Activated gamma-delta T cell treated with Interleukin-2 at 50 U/mL for 16 hours (primary cell): ENCODE measurements around the gene ADPRS.

Experiments
- DNase-seq: peaks from one replicate; pipeline ENCODE4 v3.0.0-alpha.2; 2020

The ADPRS gene

DNA sequence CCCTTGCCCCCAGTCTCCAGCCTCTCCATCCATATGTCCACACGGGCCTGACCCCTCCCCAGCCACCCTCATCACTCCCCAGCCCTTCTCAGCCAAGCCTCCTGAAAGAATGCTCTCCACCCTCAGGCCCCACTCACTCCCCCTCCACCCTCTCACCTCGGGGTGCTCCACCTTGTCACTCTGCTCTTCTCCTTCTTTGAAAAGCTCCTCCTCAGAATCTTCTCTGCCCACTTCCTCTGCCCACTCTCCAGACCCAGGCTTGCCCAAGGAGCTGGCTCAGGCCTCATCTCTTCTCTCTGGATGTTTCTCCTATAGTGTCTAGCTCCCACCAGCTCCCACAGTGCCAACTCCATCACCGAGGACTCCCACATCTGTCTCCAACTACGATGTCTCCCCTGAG is 22.5 kb downstream of the ADPRS start:
- no peak for DNase-seq

DNA sequence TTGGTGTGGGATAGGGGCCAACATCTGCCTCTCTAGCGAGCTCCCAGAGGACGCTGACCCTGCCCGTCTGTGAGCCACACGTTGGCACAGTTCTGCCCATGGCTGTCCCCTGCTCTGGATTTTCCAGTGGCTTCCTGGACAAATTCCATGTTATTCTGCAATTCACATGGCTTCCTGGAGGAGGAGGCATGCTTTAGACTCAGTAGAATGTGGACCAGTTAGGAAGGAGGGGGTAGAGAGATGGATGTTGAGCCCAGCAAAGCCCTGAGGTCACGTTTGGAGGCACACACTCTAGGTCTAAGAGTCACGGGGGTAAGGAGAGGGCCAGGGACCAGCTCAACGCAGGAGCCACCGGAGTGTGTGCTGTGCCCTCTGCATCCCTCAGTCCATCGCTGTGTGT is 24.1 kb downstream of the ADPRS start:
- DNase-seq, result no peak

DNA sequence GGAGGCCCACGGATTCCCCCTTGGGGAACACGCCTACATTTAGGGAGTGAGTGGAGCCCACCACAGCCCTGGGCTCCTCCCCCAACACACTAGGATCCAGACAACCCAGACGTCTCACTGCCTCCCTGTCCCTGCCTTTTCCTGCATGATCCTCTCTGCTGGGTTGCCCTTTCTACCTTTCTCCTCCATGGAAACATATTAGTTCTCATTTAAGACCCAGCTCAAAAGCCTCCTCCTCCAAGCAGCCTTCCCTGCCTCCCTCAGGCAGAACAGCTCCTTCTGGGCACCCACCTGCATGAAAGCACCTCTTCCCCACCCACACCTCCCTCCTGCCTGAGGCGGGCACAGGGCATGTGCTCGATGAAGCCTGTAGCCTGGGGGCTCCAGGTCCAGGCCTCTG is 25.7 kb downstream of the ADPRS start:
- no peak for DNase-seq

DNA sequence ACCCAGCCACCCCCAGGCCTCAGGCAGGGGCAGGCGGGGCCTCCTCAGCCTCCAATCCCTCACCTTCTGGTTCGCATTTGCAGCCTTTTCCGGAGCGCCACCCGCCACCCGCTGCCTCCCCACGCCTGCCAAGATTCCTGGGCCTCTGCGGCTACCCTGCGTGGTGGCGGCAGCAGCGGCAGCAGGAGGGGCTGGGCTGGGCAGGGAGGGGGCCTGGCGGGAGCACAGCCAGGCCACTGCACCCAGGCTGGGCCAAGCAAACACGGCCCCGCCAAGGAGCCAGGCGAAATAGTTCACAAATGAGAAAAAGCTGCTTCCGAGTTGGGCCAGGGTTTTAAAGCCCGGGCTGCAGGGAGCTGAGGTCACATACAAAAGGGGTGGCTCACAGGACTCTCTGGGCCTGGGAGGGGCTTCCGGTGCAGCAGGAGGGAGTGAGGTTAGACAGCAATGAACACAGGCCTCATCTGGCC is 26.5 kb downstream of the ADPRS start:
- DNase-seq, result no peak

DNA sequence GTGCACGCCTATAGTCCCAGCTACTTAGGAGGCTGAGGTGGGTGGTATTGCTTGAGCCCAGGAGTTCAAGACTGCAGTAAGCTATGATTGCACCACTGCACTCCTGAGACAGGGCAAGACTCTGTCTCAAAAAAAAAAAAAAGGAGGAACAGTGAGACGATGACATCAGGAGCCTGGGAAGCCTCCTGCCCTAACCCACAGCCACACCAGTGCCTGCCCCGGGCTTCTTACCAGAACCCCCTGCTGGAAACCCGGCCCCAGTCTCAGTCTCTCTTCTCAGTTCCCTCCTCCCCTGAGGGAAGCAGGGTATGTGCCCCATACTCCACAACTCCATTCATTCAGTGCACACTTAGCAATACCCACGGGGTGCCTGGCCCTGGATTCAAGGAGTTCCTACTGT is 27.2 kb downstream of the ADPRS start:
- DNase-seq, result no peak

DNA sequence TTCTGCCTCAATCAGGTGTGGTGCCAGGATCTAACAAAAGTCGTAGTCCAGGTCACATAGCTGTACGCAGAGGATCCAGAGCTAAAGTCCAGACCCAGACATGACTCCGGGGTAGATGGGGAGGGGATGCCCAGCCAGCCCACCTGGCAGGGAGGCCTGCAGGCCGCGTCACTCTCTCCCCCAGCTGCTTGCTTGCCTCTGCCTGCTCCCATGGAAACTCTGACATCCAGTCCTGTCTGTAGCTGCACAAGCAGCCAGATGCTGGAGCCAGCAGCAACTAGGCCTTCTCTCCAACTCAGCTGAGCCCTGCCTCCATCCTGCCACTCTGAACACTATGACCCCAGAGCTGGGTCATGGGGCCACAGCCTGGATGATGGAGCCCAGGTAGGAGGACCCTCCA is 28.2 kb downstream of the ADPRS start:
- no peak for DNase-seq

DNA sequence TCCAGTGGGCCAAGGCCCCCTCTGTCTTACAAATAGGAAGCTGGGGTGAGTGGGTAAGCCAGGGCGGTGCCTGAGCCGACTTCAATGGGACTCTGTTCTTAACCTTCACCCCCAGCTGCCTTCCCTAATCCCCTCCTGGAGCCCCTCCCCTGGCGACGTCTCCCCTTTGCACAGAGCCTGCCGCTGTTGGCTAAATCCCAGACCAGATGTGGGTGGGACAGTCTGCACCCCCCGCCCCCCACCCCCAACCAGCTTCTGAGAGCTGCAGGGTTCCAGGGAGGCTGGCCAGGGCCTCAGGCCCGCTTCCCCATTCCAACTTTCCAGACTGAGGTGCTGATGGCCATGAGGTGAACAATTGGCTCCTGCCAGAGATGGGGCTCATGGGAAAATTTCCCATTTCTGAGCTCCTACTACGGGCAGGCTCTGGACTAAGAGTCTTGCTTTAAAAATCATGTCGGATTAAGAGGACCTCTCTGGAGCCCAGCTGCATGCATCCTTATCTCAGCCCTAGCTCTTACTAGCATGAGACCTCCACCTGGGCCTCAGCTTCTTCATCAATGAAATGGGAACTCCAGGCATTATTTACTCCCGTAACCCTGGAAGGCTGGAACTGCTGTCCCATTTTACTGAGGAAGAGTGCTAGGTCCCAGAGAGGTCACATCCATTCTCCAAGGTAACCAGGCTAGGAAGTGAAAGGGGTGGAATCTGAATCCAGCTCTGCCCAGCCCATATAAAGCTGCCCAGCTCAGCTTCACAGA is 29.9 kb downstream of the ADPRS start:
- no peak for DNase-seq

DNA sequence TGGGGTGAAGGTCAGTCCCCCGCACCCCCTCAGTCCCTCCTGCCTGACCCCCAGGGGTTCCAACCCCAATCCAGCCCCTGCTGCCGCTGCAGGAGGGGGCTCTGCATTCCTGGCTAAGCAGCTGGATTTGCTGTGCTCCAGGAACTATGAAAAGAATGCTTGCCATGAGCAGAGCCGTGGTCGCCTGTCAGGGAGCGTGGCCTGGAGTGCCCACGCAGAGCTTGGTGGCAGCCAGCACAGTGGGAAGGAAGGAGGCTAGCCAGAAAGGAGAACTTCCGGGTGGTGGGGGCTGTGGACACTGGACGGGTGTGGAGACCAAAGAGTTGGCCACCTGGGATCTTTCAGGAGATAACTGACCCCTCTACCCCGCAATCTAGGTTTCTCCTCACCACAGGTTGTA is 30.8 kb downstream of the ADPRS start:
- DNase-seq, result no peak

DNA sequence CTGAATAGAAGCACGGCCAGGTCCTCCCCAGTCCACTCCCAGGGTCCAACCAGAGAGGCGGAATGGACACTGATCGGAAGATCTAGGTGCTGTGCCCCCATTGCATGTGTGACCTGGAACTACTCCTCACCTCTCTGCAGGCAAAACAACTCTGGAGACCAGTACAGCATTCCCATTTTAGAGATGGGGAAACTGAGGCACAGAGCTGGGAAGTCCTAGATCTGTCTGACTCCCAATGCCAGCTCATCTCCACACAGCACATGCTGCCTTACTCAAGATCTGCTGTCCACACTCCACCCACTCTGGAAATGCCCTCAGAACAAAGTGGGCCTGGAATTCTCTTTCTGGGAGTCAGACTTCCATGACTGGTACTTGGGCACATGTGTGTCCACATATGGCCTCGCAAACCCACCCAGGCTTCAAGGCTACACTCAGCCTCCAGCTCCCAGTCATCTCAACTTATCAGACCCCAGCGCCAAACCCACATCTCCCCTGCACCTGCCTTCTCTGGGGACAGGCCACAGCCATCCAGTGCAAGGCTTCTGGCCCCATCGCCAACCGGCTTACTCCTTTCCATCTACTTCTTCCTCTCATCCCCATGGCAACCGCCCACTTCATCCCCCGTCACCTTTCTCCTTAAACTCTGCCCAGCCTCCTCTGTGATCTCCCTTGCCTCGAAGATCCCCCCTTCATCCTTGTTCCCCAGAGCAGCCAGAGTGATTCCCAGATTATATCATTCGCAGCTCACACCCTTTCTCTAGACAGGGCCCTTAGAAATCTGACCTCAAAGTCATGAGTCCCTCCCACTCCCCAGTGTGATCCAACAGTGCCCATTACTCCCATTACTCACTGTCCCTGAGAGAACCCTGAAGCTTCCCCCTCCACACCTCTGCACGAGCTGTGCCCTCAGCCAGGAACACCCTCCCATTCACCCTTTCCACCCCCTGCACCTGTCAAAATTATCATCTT is 33.7 kb downstream of the ADPRS start:
- no peak for DNase-seq

DNA sequence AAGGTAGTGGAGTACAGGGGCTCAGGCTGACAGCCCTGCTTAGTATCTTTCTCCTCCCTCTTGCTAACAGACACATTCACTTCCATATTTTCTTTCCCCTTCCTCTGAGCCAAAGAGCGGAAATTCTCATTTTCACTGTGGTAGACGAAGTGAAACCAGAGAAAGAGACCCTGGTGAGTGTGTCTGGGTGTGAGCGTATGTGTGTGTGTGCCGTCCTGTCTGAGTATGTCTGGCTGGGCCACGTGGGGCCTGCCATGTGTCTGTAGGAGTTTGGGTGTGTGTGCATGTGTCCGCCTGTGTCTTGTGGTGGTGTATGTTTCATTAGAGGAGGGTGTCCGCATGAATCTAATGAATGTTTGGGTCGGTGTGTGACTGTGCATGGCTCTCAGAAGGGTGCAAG is 34.7 kb downstream of the ADPRS start:
- DNase-seq, result no peak

DNA sequence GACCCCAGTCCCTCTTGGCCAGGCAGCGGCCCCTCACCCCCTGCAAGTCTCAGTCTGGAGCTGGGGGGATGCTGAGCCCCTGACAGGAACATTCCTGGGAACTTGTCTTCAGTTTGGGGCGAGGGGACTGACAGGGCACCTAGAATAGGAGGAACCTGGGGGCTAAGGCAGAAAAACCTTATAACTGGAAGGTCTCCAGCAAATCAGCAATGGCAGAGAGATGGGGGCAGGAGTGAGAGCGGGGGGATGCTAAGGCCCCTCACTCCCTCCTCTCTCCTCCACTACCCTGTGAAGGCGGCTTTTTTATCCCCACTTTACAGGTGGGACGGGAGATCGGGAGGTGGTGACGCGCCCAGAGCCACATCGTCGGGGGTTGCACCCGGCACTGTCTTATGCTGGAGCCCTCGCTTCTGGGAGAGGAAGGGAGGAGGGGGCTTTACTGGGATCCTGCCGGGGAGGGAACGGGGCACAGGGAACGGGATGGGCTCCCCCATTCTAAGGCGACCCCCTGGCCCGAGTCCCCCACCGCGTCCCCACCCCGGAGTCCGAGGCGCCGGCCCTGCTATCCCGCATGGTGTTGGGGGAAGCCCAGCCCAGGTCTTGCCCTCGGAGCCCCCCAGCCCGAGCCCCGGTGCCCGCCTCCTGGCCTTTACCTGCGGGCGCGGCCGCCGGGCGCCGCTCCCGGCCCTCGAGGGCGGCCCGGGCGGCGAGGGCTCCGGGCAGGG is 35.9 kb downstream of the ADPRS start:
- no peak for DNase-seq

DNA sequence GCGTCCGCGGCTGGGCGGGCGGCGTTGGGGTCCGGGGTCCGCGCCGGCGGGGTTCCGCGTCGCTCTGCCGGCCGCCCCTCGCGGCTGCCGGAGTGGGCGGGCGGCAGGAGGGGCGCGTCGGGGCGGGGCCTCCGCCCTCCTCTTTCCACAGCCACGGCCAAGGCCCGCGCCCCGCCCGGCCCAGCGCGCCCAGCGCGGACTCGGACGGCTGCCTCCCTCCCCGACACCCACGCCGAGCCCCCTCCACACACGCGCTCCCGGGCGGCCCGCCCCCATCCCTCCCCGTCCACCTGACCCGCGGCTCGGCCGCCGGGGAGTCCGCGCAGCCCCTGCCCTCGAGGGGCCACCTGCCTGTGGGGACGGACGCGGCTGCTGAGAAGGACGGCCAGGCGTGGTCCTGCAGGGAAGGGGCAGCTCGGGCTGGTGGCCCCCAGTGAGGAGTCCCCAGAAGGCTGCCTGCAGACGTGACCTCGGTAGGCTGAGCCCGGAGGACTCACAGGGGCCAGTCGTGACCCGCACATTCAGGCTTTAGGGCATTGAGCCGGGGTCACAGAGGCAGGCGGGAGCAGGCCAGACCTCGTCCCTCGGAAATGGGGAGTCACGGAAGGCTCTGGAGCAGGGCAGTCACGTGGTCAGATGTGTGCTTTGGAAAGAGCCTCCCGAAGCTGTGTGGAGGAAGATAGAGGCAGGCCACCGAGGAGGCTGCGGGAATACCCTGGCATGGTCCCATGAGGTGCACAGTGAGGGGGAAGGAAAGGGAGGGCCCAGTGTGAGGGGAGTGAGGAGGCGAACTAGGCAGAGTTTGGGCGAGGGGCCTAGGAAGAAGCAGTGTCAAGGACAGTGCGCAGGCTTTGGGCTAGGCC is 36.7 kb downstream of the ADPRS start, which contains the start of gene COL8A2:
Gene COL8A2 (minus strand): TSS at position 94 of the 863 bp plus-strand sequence. CDS start 24,980 bp downstream, outside the sequence.
- DNase-seq, result no peak

DNA sequence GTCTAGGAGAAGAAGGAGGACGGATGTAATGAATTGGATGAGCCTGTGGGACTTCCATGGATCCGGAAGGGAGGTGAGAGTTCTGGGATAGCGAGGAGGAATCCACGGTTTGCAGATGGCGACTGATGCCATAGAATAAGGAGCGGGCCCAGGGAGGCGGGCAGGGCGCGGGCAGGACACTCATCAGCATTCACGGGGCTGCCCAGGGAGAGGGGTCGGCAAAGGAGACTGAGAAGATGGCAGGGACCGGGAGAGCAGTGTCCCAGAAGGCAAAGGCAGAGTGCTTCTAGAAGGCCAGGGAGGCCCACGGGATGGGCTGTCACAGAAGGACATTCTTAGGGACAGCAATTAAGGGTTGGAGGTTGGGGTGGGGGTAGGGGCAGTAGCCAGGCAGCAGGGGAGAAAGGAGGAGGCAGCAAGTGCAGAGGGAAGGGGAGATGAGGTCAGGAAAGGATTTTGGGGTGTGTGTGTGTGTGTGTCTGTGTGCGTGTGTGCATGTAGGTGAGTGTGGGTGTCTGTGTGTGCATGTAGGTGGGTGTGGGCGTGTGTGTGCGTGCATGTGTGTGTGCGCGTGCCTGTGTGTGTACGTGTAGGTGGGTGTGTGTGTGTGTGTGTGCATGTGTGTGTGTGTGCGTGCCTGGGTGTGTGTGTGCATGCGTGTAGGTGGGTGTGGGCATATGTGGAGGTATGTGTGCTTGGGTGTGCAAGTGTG is 37.5 kb downstream of the ADPRS start:
- no peak for DNase-seq

DNA sequence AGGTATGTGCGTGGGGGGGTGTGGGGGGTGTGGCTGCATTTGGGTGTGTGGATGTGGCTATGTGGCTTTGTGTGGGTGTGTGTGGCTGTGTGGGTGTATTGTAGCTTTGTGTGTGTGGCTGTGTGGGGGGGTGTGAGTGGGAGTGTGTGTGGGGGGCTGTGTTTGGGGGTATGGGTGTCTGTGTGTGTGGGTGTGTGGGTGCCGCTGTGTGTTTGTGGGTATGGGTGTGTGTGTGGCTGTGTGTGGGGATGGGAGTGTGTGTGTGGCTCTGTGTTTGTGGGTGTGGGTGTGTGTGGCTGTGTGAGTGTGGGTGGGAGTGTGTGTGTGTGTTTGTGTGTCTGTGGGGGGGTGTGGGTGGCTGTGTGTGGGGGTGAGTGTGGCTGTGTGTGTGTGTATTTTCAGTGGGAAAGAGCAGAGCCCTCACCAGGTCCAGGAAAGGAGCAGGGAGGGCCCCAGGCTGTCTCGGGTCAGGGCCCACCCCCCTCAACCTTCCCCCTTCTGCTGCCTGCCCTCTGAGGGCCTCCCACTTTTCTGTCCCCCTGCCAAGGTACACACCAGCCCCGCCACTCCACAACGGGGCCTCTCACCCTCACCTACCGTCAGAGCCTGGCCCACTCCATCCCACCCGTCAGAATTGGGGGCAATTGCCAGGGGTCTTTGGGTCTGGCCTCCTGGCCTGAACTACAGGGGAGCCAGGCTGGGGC is 38.3 kb downstream of the ADPRS start:
- no peak for DNase-seq

DNA sequence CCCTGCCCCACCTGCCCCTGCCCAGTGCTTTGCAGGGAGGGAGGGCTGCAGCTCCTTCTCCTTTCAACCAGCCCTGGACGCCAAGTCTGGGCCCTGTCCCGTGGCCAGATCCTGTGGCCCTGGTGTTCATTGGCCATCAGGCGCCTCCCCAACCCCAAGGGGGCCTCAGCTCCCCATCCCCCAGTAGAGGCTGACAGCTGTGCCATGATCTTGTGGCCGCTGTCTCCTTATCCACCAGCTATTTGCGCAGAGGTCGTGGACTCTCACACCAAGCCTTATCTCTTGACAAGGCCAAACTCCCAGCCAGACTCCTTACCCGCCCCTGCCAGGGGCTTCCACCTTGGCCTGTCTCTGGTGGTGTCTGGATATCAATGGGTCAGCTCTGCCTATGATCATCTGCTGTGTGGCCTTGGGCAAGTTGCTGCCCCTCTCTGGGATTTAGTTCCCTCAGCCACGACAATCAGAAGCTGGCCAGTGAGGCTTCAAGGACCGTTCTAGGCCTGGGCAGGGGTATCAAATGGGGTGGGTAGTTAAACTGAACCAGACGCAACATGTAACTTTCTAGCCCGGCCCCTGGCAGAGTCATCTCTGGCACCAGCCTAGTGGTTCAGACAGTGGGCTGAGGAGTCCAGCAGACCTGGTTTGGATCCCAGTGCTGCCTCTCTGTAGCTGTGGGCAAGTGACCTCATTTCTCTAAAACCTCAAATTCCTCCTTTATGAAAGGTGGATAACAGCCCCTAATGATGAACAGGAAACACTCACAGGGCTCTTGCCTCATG is 39.6 kb downstream of the ADPRS start:
- DNase-seq, result no peak

DNA sequence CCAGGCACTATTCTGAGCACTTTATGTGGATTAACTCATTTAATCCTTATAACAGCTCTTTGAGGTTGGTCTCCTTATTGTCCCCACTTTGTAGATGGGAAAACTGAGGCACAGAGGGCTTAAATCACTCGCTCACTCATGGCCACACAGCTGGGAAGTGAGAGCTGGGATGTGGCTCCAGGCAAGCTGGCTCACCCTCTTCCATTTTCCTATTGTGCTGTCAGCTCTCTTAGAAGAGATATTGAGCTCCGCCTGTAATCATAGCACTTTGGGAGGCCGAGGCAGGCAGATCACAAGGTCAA is 40.2 kb downstream of the ADPRS start:
- no peak for DNase-seq

DNA sequence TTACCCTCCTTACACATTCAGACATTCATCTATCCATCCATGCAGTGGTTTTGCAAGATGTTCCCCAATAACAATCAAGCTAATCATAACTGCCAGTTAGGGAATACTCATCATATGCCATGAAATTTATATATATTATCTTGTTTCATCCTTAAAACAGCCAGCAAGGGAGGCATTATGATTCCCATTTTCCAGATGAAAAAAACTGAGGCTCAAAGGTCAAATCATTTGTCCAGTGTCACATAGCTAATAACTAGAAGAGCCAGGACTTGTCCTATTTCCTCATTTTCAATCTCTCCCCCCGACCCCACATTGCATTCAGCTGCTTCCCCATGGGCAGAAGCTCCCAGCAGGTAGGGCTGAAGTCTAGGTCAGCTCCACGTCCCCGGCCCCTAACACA is 43.3 kb downstream of the ADPRS start:
- no peak for DNase-seq

DNA sequence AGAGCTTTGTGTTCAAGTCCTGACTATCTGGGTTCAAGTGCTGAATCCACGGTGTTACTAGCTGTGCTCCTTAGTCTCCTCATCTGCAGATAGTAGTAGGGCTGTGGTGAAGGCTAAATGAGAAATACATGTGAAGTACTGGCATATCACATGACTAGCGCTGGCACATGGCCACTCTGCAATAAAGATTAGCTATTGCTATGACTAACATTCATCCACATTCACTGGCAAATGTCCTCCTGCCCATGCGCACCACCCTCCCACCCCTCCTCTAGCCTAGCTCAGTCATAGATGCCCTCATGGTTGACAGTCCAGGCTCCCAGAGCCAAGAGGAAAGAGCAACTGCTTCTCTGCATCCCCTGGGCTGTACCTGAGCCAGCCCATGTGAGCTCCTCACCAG is 44.8 kb downstream of the ADPRS start:
- no peak for DNase-seq

DNA sequence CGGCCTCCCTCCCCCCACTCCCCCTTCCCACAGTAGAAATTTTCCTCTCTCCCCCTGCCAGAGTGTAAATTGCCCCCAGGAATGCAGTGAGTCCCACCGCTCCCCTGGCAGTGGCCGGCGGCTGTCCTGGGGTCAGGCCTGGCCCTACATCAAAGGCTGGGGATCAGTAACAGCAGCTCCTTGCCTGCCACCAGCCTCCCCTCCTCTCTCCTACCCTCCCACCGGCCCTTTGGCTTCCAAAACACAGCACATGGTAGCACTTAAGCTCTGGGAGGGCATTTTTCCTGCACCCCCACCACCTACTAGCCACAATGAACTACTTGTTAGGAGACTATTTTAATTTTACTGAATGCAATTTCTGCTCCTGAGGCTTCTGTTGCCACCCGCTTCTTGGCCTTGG is 45.3 kb downstream of the ADPRS start:
- no peak for DNase-seq
